ENCODE measurements around the gene ARMC12.

GRCh38 chr6:35735452-35735851, 1.4 kb upstream of the ARMC12 start:
- TF ChIP-seq CTCF (IDR thresholded peaks at IDR 0.05) = no peak
- TF ChIP-seq POLR2A (IDR thresholded peaks at IDR 0.05) = no peak

Measured in uterus (tissue), 2 donors.